ENCODE results near the gene BACE2. TPM values are rescaled to one million over a fixed set of nuclear protein-coding genes. Genes with fewer than 3 reads are reported as not detected.
"Not testable (repeated sequence)": the region's sequence is repeated elsewhere in the genome, so short reads cannot be mapped to it uniquely, and the experiment has no call there.

The BACE2 gene
- polyA plus RNA-seq, 2 donors = 20.4 to 23.2 TPM

- peaks cover 0 to 2% of the 10 kb centered on the region in 2 donors for H3K36me3 ChIP-seq (ENCODE audit: control insufficient read depth in 2 of 2, insufficient read depth in 2 of 2, low read length in 1 of 2)
- H3K4me3 ChIP-seq (ENCODE audit: low read depth in 1 of 2, low read length in 2 of 2) = no peak overlapping the region
- 93 to 94% methylated on average over 10 of the region's 10 CpGs for WGBS, 2 donors
- H3K27ac ChIP-seq (ENCODE audit: low read depth in 2 of 2, low read length in 1 of 2) = no peak overlapping the region
- H3K9me3 ChIP-seq (ENCODE audit: control insufficient read depth in 2 of 2, insufficient read depth in 1 of 2, low read depth in 1 of 2, low read length in 1 of 2) = no peaks in the 10 kb centered on the region
- no peaks in the 10 kb centered on the region for H3K27me3 ChIP-seq (ENCODE audit: control insufficient read depth in 1 of 2, insufficient read depth in 2 of 2, low read length in 2 of 2)
- H3K4me1 ChIP-seq (ENCODE audit: control insufficient read depth in 2 of 2, insufficient read depth in 2 of 2, low read length in 1 of 2) = no peaks in the 10 kb centered on the region
These were observed 61.7 kb downstream of the BACE2 start for GRCh38 chr21:41229509-41230248.

DNA sequence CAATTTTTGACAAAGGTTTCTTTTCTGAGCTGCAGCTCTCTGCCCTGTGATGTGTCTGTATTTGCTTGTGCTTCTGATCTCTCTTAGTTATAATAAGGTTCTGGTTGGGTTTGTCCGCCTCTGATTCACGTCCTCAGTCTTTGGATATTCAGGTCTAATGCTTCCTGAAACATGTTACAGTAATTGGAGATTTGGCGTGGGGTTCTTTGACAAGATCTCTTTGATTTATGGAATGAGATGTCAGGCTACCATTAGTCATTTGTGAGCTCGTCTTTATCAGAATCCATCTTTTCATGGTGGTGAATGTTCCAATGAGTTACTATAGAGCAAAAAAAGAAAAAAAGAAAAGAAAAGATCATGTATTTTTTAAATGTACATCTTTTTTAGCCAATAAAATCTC lies 62.5 kb downstream of the BACE2 start:
- no peak overlapping the region for H3K4me3 ChIP-seq (ENCODE audit: low read depth in 1 of 2, low read length in 2 of 2)
- H3K4me1 ChIP-seq (ENCODE audit: control insufficient read depth in 2 of 2, insufficient read depth in 2 of 2, low read length in 1 of 2) = no peaks in the 10 kb centered on the region
- H3K36me3 ChIP-seq (ENCODE audit: control insufficient read depth in 2 of 2, insufficient read depth in 2 of 2, low read length in 1 of 2) = peaks cover 0 to 2% of the 10 kb centered on the region in 2 donors
- no peak overlapping the region for H3K27ac ChIP-seq (ENCODE audit: low read depth in 2 of 2, low read length in 1 of 2)
- no peaks in the 10 kb centered on the region for H3K9me3 ChIP-seq (ENCODE audit: control insufficient read depth in 2 of 2, insufficient read depth in 1 of 2, low read depth in 1 of 2, low read length in 1 of 2)
- no peaks in the 10 kb centered on the region for H3K27me3 ChIP-seq (ENCODE audit: control insufficient read depth in 1 of 2, insufficient read depth in 2 of 2, low read length in 2 of 2)
- 81 to 87% methylated on average over 4 of the region's 4 CpGs for WGBS, 2 donors

DNA sequence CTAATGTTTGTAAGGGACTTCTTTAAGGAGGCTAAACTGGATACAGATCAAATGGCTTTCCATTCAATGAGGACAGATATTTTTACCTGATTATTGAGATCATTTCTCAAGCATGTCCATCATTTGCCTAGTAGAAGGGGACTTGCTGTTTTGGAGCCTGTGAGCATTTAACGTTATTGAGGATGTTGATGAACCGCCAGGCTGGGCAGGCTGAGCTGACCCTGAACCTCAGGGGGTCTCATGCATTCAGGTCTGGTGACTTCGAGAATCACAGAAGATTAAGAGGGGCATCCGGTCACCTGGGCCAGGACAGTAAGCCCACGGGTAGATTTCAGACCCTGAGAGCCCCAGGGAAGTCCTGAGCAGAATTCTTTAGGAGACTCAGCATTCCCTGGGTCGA lies 63.1 kb downstream of the BACE2 start:
- H3K4me1 ChIP-seq (ENCODE audit: control insufficient read depth in 2 of 2, insufficient read depth in 2 of 2, low read length in 1 of 2) = no peaks in the 10 kb centered on the region
- no peaks in the 10 kb centered on the region for H3K27me3 ChIP-seq (ENCODE audit: control insufficient read depth in 1 of 2, insufficient read depth in 2 of 2, low read length in 2 of 2)
- WGBS, 2 donors = 85 to 90% methylated on average over 6 of the region's 6 CpGs
- no peak overlapping the region for H3K4me3 ChIP-seq (ENCODE audit: low read depth in 1 of 2, low read length in 2 of 2)
- no peaks in the 10 kb centered on the region for H3K9me3 ChIP-seq (ENCODE audit: control insufficient read depth in 2 of 2, insufficient read depth in 1 of 2, low read depth in 1 of 2, low read length in 1 of 2)
- peaks cover 0 to 2% of the 10 kb centered on the region in 2 donors for H3K36me3 ChIP-seq (ENCODE audit: control insufficient read depth in 2 of 2, insufficient read depth in 2 of 2, low read length in 1 of 2)
- no peak overlapping the region for H3K27ac ChIP-seq (ENCODE audit: low read depth in 2 of 2, low read length in 1 of 2)

- peaks cover 0 to 2% of the 10 kb centered on the region in 2 donors for H3K36me3 ChIP-seq (ENCODE audit: control insufficient read depth in 2 of 2, insufficient read depth in 2 of 2, low read length in 1 of 2)
- no peaks in the 10 kb centered on the region for H3K4me1 ChIP-seq (ENCODE audit: control insufficient read depth in 2 of 2, insufficient read depth in 2 of 2, low read length in 1 of 2)
- H3K27me3 ChIP-seq (ENCODE audit: control insufficient read depth in 1 of 2, insufficient read depth in 2 of 2, low read length in 2 of 2) = no peaks in the 10 kb centered on the region
- no peaks in the 10 kb centered on the region for H3K9me3 ChIP-seq (ENCODE audit: control insufficient read depth in 2 of 2, insufficient read depth in 1 of 2, low read depth in 1 of 2, low read length in 1 of 2)
- WGBS, 2 donors = 91 to 94% methylated on average over 10 of the region's 10 CpGs
- H3K4me3 ChIP-seq (ENCODE audit: low read depth in 1 of 2, low read length in 2 of 2) = no peak overlapping the region
- H3K27ac ChIP-seq (ENCODE audit: low read depth in 2 of 2, low read length in 1 of 2) = no peak overlapping the region
These were observed 64.1 kb downstream of the BACE2 start for GRCh38 chr21:41232013-41232412.

DNA sequence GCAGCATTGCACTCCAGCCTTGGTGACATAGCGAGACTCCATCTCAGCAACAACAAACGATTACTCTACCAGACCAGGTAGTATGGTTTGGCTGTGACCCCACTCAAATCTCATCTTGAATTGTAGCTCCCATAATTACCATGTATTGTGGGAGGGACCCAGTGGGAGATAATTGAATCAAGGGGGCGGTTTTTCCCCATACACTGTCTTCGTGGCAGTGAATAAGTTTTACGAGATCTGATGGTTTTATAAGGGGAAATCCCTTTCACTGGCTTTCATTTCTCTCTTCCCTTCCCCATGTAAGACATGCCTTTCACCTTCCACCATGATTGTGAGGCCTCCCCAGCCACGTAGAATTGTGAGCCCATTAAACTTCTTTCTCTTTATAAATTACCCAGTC lies 66.0 kb downstream of the BACE2 start:
- Histone ChIP-seq H3K27ac (ENCODE audit: low read depth in 2 of 2, low read length in 1 of 2) (no peak overlapping the region), H3K4me1 (ENCODE audit: control insufficient read depth in 2 of 2, insufficient read depth in 2 of 2, low read length in 1 of 2) (no peaks in the 10 kb centered on the region), H3K9me3 (ENCODE audit: control insufficient read depth in 2 of 2, insufficient read depth in 1 of 2, low read depth in 1 of 2, low read length in 1 of 2) (peaks cover 0 to 1% of the 10 kb centered on the region in 2 donors), H3K36me3 (ENCODE audit: control insufficient read depth in 2 of 2, insufficient read depth in 2 of 2, low read length in 1 of 2) (peaks cover 0 to 6% of the 10 kb centered on the region in 2 donors), H3K27me3 (ENCODE audit: control insufficient read depth in 1 of 2, insufficient read depth in 2 of 2, low read length in 2 of 2) (no peaks in the 10 kb centered on the region), H3K4me3 (ENCODE audit: low read depth in 1 of 2, low read length in 2 of 2) (no peak overlapping the region)
- WGBS, 2 donors = 84 to 88% methylated on average over 6 of the region's 6 CpGs

DNA sequence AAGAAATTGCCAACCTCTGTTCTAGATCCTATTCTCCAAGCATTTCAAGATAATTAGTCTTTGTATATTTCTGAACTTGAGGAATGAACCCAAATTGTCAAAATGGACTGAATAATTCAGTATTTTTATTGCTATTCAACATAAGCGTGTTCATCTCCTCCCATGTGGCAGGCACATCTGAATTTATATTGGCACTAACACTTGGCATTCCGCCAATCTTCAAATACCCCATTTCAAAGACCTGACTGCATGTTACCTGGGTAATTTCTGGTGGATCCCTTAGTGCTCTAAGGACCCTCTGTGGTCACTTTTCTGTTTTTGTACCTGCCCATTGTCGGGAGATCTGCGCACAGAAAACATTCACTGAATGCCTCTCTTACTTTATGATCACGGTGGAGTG lies 66.6 kb downstream of the BACE2 start:
- H3K4me1 ChIP-seq (ENCODE audit: control insufficient read depth in 2 of 2, insufficient read depth in 2 of 2, low read length in 1 of 2) = no peaks in the 10 kb centered on the region
- WGBS, 2 donors = 80 to 85% methylated on average over 5 of the region's 5 CpGs
- H3K36me3 ChIP-seq (ENCODE audit: control insufficient read depth in 2 of 2, insufficient read depth in 2 of 2, low read length in 1 of 2) = peaks cover 0 to 8% of the 10 kb centered on the region in 2 donors
- no peak overlapping the region for H3K4me3 ChIP-seq (ENCODE audit: low read depth in 1 of 2, low read length in 2 of 2)
- H3K9me3 ChIP-seq (ENCODE audit: control insufficient read depth in 2 of 2, insufficient read depth in 1 of 2, low read depth in 1 of 2, low read length in 1 of 2) = peaks cover 0 to 1% of the 10 kb centered on the region in 2 donors
- H3K27ac ChIP-seq (ENCODE audit: low read depth in 2 of 2, low read length in 1 of 2) = no peak overlapping the region
- no peaks in the 10 kb centered on the region for H3K27me3 ChIP-seq (ENCODE audit: control insufficient read depth in 1 of 2, insufficient read depth in 2 of 2, low read length in 2 of 2)

- Histone ChIP-seq H3K9me3 (ENCODE audit: control insufficient read depth in 2 of 2, insufficient read depth in 1 of 2, low read depth in 1 of 2, low read length in 1 of 2) (peaks cover 0 to 1% of the 10 kb centered on the region in 2 donors), H3K4me3 (ENCODE audit: low read depth in 1 of 2, low read length in 2 of 2) (no peak overlapping the region), H3K27ac (ENCODE audit: low read depth in 2 of 2, low read length in 1 of 2) (no peak overlapping the region), H3K36me3 (ENCODE audit: control insufficient read depth in 2 of 2, insufficient read depth in 2 of 2, low read length in 1 of 2) (peaks cover 0 to 8% of the 10 kb centered on the region in 2 donors), H3K27me3 (ENCODE audit: control insufficient read depth in 1 of 2, insufficient read depth in 2 of 2, low read length in 2 of 2) (no peaks in the 10 kb centered on the region), H3K4me1 (ENCODE audit: control insufficient read depth in 2 of 2, insufficient read depth in 2 of 2, low read length in 1 of 2) (no peaks in the 10 kb centered on the region)
- WGBS, 2 donors = 64 to 65% methylated on average over 3 of the region's 3 CpGs
These were observed 67.2 kb downstream of the BACE2 start for GRCh38 chr21:41235201-41235600.

DNA sequence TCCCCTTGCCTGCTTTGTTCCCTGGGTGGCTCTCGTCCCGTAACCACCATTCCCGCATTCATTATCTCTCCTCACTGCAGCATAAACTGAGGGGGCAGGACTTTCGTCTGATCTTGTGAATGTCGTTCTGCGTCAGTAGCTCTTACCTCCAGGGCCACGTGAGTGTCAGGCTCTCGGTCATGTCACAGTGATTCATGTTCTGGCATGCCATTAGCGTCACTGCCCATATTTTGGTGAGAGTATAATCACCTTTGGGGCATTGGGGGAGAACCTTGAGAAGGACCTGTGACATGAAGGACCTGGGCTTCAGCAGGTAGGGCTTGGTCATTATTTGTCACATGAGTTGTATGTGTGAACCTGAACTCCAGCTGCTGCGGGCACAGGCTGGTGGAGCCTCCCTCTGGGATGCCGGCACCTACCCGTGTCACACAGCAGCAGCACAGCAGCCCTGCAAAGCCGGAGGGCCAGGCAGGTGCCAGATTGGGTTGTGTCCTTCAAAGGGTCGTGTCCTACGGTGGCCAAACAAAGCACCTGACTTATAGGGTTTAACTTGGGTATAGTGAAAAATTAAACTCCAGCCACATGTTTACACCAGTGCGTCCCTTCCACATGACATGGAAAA lies 68.5 kb downstream of the BACE2 start:
- H3K4me3 ChIP-seq (ENCODE audit: low read depth in 1 of 2, low read length in 2 of 2) = no peak overlapping the region
- peaks cover 0 to 1% of the 10 kb centered on the region in 2 donors for H3K9me3 ChIP-seq (ENCODE audit: control insufficient read depth in 2 of 2, insufficient read depth in 1 of 2, low read depth in 1 of 2, low read length in 1 of 2)
- no peaks in the 10 kb centered on the region for H3K27me3 ChIP-seq (ENCODE audit: control insufficient read depth in 1 of 2, insufficient read depth in 2 of 2, low read length in 2 of 2)
- no peak overlapping the region for H3K27ac ChIP-seq (ENCODE audit: low read depth in 2 of 2, low read length in 1 of 2)
- H3K4me1 ChIP-seq (ENCODE audit: control insufficient read depth in 2 of 2, insufficient read depth in 2 of 2, low read length in 1 of 2) = no peaks in the 10 kb centered on the region
- 90 to 91% methylated on average over 16 of the region's 16 CpGs for WGBS, 2 donors
- peaks cover 0 to 8% of the 10 kb centered on the region in 2 donors for H3K36me3 ChIP-seq (ENCODE audit: control insufficient read depth in 2 of 2, insufficient read depth in 2 of 2, low read length in 1 of 2)

- H3K4me1 ChIP-seq (ENCODE audit: control insufficient read depth in 2 of 2, insufficient read depth in 2 of 2, low read length in 1 of 2); H3K27me3 ChIP-seq (ENCODE audit: control insufficient read depth in 1 of 2, insufficient read depth in 2 of 2, low read length in 2 of 2); H3K4me3 ChIP-seq (ENCODE audit: low read depth in 1 of 2, low read length in 2 of 2); H3K9me3 ChIP-seq (ENCODE audit: control insufficient read depth in 2 of 2, insufficient read depth in 1 of 2, low read depth in 1 of 2, low read length in 1 of 2); H3K36me3 ChIP-seq (ENCODE audit: control insufficient read depth in 2 of 2, insufficient read depth in 2 of 2, low read length in 1 of 2); H3K27ac ChIP-seq (ENCODE audit: low read depth in 2 of 2, low read length in 1 of 2): not testable (repeated sequence)
- WGBS, 2 donors = 82 to 86% methylated on average over 10 of the region's 10 CpGs
These were observed 70.3 kb downstream of the BACE2 start for GRCh38 chr21:41238081-41238796.

All from esophagus (tissue), 2 donors.